ENCODE data around the gene PCP2.

Gene PCP2

GRCh38 chr19:7635670-7636069, 2.2 kb upstream of the PCP2 start:
- Histone ChIP-seq H3K4me3 (ENCODE audit: low read depth, low read length) (no peak overlapping the region), H3K27me3 (ENCODE audit: control insufficient read depth, insufficient read depth, low read length) (peaks cover 21% of the 10 kb centered on the region), H3K4me1 (ENCODE audit: control insufficient read depth, insufficient read depth, low read length) (no peaks in the 10 kb centered on the region), H3K9me3 (ENCODE audit: control insufficient read depth, insufficient read depth, low read length) (no peaks in the 10 kb centered on the region), H3K9ac (ENCODE audit: low read depth, low read length) (no peak overlapping the region), H3K36me3 (ENCODE audit: control insufficient read depth, insufficient read depth, low read length) (peaks cover 2% of the 10 kb centered on the region)

GRCh38 chr19:7632340-7633203, 947 bp downstream of the PCP2 start:
- Histone ChIP-seq H3K4me1 (ENCODE audit: control insufficient read depth, insufficient read depth, low read length) (peaks cover 2% of the 10 kb centered on the region), H3K9me3 (ENCODE audit: control insufficient read depth, insufficient read depth, low read length) (no peaks in the 10 kb centered on the region), H3K27me3 (ENCODE audit: control insufficient read depth, insufficient read depth, low read length) (peaks cover 21% of the 10 kb centered on the region), H3K9ac (ENCODE audit: low read depth, low read length) (no peak overlapping the region), H3K4me3 (ENCODE audit: low read depth, low read length) (no peak overlapping the region), H3K36me3 (ENCODE audit: control insufficient read depth, insufficient read depth, low read length) (peaks cover 2% of the 10 kb centered on the region)

- peaks cover 20% of the 10 kb centered on the region for H3K27me3 ChIP-seq (ENCODE audit: control insufficient read depth, insufficient read depth, low read length)
Observed at GRCh38 chr19:7631577-7631976, 1.9 kb downstream of the PCP2 start.

GRCh38 chr19:7629347-7630054, 4.0 kb downstream of the PCP2 start, which contains the start of the genes PET100 and XAB2:
PET100 (plus strand) TSS chr19:7629793; CDS start chr19:7629834, 41 bp downstream.
XAB2 (minus strand) TSS chr19:7629545; CDS start chr19:7629527, 18 bp downstream.
- Histone ChIP-seq H3K27me3 (ENCODE audit: control insufficient read depth, insufficient read depth, low read length) (no peaks in the 10 kb centered on the region), H3K9ac (ENCODE audit: low read depth, low read length) (peak within 1 kb of the TSS; percentile 95), H3K4me1 (ENCODE audit: control insufficient read depth, insufficient read depth, low read length) (peaks cover 2% of the 10 kb centered on the region), H3K36me3 (ENCODE audit: control insufficient read depth, insufficient read depth, low read length) (peaks cover 17% of the 10 kb centered on the region), H3K4me3 (ENCODE audit: low read depth, low read length) (peak within 1 kb of the TSS; percentile 100), H3K9me3 (ENCODE audit: control insufficient read depth, insufficient read depth, low read length) (no peaks in the 10 kb centered on the region)

More at GRCh38 chr19:7631577-7631976, 1.9 kb downstream of the PCP2 start:
- H3K4me3 ChIP-seq (ENCODE audit: low read depth, low read length): no peak overlapping the region
- H3K4me1 ChIP-seq (ENCODE audit: control insufficient read depth, insufficient read depth, low read length): peaks cover 2% of the 10 kb centered on the region
- H3K36me3 ChIP-seq (ENCODE audit: control insufficient read depth, insufficient read depth, low read length): peaks cover 5% of the 10 kb centered on the region
- H3K9me3 ChIP-seq (ENCODE audit: control insufficient read depth, insufficient read depth, low read length): no peaks in the 10 kb centered on the region
- no peak overlapping the region for H3K9ac ChIP-seq (ENCODE audit: low read depth, low read length)

GRCh38 chr19:7628589-7629311, 4.8 kb downstream of the PCP2 start:
- H3K9me3 ChIP-seq (ENCODE audit: control insufficient read depth, insufficient read depth, low read length): no peaks in the 10 kb centered on the region
- H3K36me3 ChIP-seq (ENCODE audit: control insufficient read depth, insufficient read depth, low read length): peaks cover 21% of the 10 kb centered on the region
- no peaks in the 10 kb centered on the region for H3K27me3 ChIP-seq (ENCODE audit: control insufficient read depth, insufficient read depth, low read length)
- peak overlapping the region; percentile 83 for H3K9ac ChIP-seq (ENCODE audit: low read depth, low read length)
- peaks cover 2% of the 10 kb centered on the region for H3K4me1 ChIP-seq (ENCODE audit: control insufficient read depth, insufficient read depth, low read length)
- H3K4me3 ChIP-seq (ENCODE audit: low read depth, low read length): peak overlapping the region; percentile 100

GRCh38 chr19:7627166-7627565, 6.4 kb downstream of the PCP2 start:
- peaks cover 2% of the 10 kb centered on the region for H3K4me1 ChIP-seq (ENCODE audit: control insufficient read depth, insufficient read depth, low read length)
- H3K9me3 ChIP-seq (ENCODE audit: control insufficient read depth, insufficient read depth, low read length): no peaks in the 10 kb centered on the region
- no peak overlapping the region for H3K4me3 ChIP-seq (ENCODE audit: low read depth, low read length)
- no peak overlapping the region for H3K9ac ChIP-seq (ENCODE audit: low read depth, low read length)
- H3K27me3 ChIP-seq (ENCODE audit: control insufficient read depth, insufficient read depth, low read length): no peaks in the 10 kb centered on the region
- peaks cover 34% of the 10 kb centered on the region for H3K36me3 ChIP-seq (ENCODE audit: control insufficient read depth, insufficient read depth, low read length)

GRCh38 chr19:7625763-7626372, 7.7 kb downstream of the PCP2 start:
- H3K9ac ChIP-seq (ENCODE audit: low read depth, low read length): no peak overlapping the region
- peaks cover 44% of the 10 kb centered on the region for H3K36me3 ChIP-seq (ENCODE audit: control insufficient read depth, insufficient read depth, low read length)
- H3K4me3 ChIP-seq (ENCODE audit: low read depth, low read length): no peak overlapping the region
- no peaks in the 10 kb centered on the region for H3K27me3 ChIP-seq (ENCODE audit: control insufficient read depth, insufficient read depth, low read length)
- no peaks in the 10 kb centered on the region for H3K9me3 ChIP-seq (ENCODE audit: control insufficient read depth, insufficient read depth, low read length)
- H3K4me1 ChIP-seq (ENCODE audit: control insufficient read depth, insufficient read depth, low read length): peaks cover 2% of the 10 kb centered on the region

GRCh38 chr19:7624810-7625209, 8.7 kb downstream of the PCP2 start:
- Histone ChIP-seq H3K36me3 (ENCODE audit: control insufficient read depth, insufficient read depth, low read length) (peaks cover 46% of the 10 kb centered on the region), H3K9me3 (ENCODE audit: control insufficient read depth, insufficient read depth, low read length) (no peaks in the 10 kb centered on the region), H3K4me1 (ENCODE audit: control insufficient read depth, insufficient read depth, low read length) (no peaks in the 10 kb centered on the region), H3K4me3 (ENCODE audit: low read depth, low read length) (no peak overlapping the region), H3K9ac (ENCODE audit: low read depth, low read length) (no peak overlapping the region), H3K27me3 (ENCODE audit: control insufficient read depth, insufficient read depth, low read length) (no peaks in the 10 kb centered on the region)

GRCh38 chr19:7623725-7624603, 9.6 kb downstream of the PCP2 start:
- Histone ChIP-seq H3K9me3 (ENCODE audit: control insufficient read depth, insufficient read depth, low read length) (no peaks in the 10 kb centered on the region), H3K36me3 (ENCODE audit: control insufficient read depth, insufficient read depth, low read length) (peaks cover 47% of the 10 kb centered on the region), H3K4me3 (ENCODE audit: low read depth, low read length) (no peak overlapping the region), H3K27me3 (ENCODE audit: control insufficient read depth, insufficient read depth, low read length) (no peaks in the 10 kb centered on the region), H3K4me1 (ENCODE audit: control insufficient read depth, insufficient read depth, low read length) (no peaks in the 10 kb centered on the region), H3K9ac (ENCODE audit: low read depth, low read length) (no peak overlapping the region)

GRCh38 chr19:7622933-7623685, 10.4 kb downstream of the PCP2 start:
- H3K4me3 ChIP-seq (ENCODE audit: low read depth, low read length): no peak overlapping the region
- no peak overlapping the region for H3K9ac ChIP-seq (ENCODE audit: low read depth, low read length)
- H3K4me1 ChIP-seq (ENCODE audit: control insufficient read depth, insufficient read depth, low read length): no peaks in the 10 kb centered on the region
- H3K9me3 ChIP-seq (ENCODE audit: control insufficient read depth, insufficient read depth, low read length): no peaks in the 10 kb centered on the region
- no peaks in the 10 kb centered on the region for H3K27me3 ChIP-seq (ENCODE audit: control insufficient read depth, insufficient read depth, low read length)
- peaks cover 49% of the 10 kb centered on the region for H3K36me3 ChIP-seq (ENCODE audit: control insufficient read depth, insufficient read depth, low read length)
